ENCODE measurements around the gene MARCKSL1. TPM values are rescaled to one million over a fixed set of nuclear protein-coding genes. Genes with fewer than 3 reads are reported as not detected.

MARCKSL1 gene
- total RNA-seq, 6 experiments from 2014 or later: 10.0 to 24.4 (median 14.2) TPM

DNA sequence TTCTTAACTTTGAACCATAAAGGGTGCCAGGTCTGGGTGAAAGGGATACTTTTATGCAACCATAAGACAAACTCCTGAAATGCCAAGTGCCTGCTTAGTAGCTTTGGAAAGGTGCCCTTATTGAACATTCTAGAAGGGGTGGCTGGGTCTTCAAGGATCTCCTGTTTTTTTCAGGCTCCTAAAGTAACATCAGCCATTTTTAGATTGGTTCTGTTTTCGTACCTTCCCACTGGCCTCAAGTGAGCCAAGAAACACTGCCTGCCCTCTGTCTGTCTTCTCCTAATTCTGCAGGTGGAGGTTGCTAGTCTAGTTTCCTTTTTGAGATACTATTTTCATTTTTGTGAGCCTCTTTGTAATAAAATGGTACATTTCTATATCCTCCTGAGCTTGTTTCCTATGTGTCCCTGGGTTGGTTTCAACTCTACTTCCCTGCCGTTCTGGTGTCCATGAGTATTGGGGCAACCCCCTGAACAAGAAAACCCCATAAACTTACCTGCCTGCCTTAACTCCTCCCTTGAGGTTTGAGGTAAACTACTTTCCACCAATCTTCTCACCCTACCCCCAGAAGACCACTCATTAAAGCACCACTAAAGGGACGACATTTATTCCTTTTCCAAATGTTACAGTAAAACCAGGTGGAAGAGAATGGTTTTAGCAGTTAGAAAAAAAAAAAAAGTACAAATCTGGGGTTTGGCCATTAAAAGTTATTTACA lies 2.6 kb downstream of the MARCKSL1 start:
- Histone ChIP-seq H3K27me3 (no peaks in the 10 kb centered on the region), H3K4me1 (peaks cover 0 to 9% (median 0%) of the 10 kb centered on the region in 4 donors), H3K36me3 (peaks cover 0 to 46% (median 11%) of the 10 kb centered on the region in 4 donors), H3K27ac (no peak overlapping the region), H3K9me3 (no peaks in the 10 kb centered on the region), H3K4me3 (no peak overlapping the region)
- intact Hi-C loops (cut with DNase I): no loop called here
- ATAC-seq: no peak
- WGBS (ENCODE audit: insufficient coverage, low coverage, low lambda C conversion rate, missing lambda C conversion rate): 76% methylated on average over 3 of the region's 3 CpGs
- no peak for DNase-seq
- TF ChIP-seq, protein P1, sequence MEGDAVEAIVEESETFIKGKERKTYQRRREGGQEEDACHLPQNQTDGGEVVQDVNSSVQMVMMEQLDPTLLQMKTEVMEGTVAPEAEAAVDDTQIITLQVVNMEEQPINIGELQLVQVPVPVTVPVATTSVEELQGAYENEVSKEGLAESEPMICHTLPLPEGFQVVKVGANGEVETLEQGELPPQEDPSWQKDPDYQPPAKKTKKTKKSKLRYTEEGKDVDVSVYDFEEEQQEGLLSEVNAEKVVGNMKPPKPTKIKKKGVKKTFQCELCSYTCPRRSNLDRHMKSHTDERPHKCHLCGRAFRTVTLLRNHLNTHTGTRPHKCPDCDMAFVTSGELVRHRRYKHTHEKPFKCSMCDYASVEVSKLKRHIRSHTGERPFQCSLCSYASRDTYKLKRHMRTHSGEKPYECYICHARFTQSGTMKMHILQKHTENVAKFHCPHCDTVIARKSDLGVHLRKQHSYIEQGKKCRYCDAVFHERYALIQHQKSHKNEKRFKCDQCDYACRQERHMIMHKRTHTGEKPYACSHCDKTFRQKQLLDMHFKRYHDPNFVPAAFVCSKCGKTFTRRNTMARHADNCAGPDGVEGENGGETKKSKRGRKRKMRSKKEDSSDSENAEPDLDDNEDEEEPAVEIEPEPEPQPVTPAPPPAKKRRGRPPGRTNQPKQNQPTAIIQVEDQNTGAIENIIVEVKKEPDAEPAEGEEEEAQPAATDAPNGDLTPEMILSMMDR (IDR thresholded peaks at IDR 0.05): no peak

DNA sequence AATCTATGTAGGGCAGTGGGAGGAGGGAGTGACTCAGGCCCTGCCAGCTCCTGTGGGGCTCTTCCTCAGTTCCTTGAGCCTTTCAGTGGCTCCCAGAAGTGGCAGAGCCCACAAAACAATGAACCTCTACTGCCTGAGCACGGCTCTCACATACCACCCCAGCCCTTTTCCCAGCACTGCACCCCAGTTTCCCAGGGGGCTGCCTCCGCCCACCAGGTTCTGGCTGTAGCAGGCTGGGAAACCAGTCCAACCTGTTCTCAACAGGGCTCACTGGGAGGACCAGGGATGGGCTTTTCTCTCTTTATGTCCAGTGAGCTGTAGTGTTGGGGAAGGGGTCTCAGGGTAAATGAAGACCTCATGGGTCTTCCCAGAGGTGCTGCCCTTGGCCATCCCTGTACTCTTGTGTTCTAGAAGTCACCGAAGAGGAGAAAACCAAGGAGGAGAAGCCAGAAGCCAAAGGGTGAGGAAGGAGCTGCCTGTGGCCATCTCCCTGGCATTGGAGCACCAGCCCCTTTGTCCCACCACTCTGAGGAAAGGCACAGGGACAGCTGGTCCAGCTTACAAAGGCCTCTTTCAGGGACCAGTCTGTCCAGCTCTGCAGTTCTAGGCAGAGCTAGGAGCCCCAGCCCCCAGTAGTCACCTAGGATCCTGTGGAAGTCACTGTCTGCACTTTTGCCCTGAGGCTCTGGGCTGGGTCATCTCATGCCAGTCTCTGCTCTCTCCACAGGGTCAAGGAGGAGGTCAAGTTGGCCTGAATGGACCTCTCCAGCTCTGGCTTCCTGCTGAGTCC lies 3.5 kb downstream of the MARCKSL1 start:
- Histone ChIP-seq H3K27me3 (no peaks in the 10 kb centered on the region), H3K36me3 (peaks cover 0 to 54% (median 14%) of the 10 kb centered on the region in 4 donors), H3K27ac (no peak overlapping the region), H3K9me3 (no peaks in the 10 kb centered on the region), H3K4me3 (no peak overlapping the region), H3K4me1 (peaks cover 0 to 9% (median 0%) of the 10 kb centered on the region in 4 donors)
- DNase-seq (no peak), ATAC-seq (no peak)
- 88% methylated on average over 1 of the region's 3 CpGs for WGBS (ENCODE audit: insufficient coverage, low coverage, low lambda C conversion rate, missing lambda C conversion rate)
- TF ChIP-seq, protein P1 (IDR thresholded peaks at IDR 0.05): no peak
- no peak for TF ChIP-seq POLR2A (IDR thresholded peaks at IDR 0.05)
- intact Hi-C loops (cut with DNase I): no loop called here

DNA sequence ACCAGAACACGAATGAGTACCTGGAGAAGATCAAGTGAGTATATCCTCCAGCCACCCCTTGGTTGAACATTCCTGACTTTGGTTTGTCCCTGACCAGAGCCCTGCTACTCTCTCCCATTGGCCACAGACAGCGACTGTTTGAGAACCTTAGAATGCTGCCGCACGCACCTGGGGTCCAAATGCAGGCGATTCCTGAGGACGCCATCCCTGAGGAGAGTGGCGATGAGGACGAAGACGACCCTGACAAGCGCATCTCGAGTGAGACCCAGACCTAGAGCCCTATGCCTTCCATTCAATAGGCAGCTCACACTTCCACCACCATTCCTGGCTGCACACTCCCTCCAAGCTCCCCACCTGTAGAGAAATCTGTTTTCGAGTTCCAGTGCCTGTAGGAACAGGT lies 4.5 kb downstream of the MARCKSL1 start:
- DNase-seq: no peak
- ATAC-seq: no peak
- H3K9me3 ChIP-seq: no peaks in the 10 kb centered on the region
- peaks cover 0 to 9% (median 0%) of the 10 kb centered on the region in 4 donors for H3K4me1 ChIP-seq
- no peak overlapping the region for H3K27ac ChIP-seq
- H3K27me3 ChIP-seq: no peaks in the 10 kb centered on the region
- 92% methylated on average over 4 of the region's 12 CpGs for WGBS (ENCODE audit: insufficient coverage, low coverage, low lambda C conversion rate, missing lambda C conversion rate)
- intact Hi-C loops (cut with DNase I): no loop called here
- TF ChIP-seq POLR2A (IDR thresholded peaks at IDR 0.05): no peak
- TF ChIP-seq, protein P1 (IDR thresholded peaks at IDR 0.05): no peak
- H3K36me3 ChIP-seq: peaks cover 0 to 63% (median 20%) of the 10 kb centered on the region in 4 donors
- H3K4me3 ChIP-seq: no peak overlapping the region

DNA sequence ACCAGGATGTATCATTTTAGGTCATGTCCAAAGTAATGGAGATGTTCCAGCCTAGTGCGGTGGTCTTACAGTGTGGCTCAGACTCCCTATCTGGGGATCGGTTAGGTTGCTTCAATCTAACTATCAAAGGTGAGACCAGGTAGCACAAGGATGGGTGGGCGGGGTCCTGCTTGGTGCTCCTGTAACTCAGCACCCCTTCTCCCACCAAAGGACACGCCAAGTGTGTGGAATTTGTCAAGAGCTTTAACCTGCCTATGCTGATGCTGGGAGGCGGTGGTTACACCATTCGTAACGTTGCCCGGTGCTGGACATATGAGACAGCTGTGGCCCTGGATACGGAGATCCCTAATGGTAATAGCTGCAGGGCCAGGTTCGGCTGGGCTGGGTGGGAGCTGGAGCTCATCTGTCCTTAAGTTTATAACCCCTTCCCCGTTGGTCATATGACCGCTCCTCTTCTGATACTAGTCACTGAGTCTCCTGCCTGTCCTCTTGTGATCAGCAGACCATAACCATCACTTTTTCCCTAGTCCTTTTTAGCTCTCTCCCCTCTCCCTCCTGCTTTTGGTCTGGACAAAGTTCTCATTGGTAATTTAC lies 5.4 kb downstream of the MARCKSL1 start:
- Histone ChIP-seq H3K27ac (no peak overlapping the region), H3K4me1 (peaks cover 0 to 9% (median 0%) of the 10 kb centered on the region in 4 donors), H3K36me3 (peaks cover 0 to 63% (median 20%) of the 10 kb centered on the region in 4 donors), H3K9me3 (no peaks in the 10 kb centered on the region), H3K4me3 (no peak overlapping the region), H3K27me3 (no peaks in the 10 kb centered on the region)
- DNase-seq: no peak
- intact Hi-C loops (cut with DNase I): no loop called here
- TF ChIP-seq POLR2A (IDR thresholded peaks at IDR 0.05): no peak
- TF ChIP-seq, protein P1 (IDR thresholded peaks at IDR 0.05): no peak
- WGBS (ENCODE audit: insufficient coverage, low coverage, low lambda C conversion rate, missing lambda C conversion rate): 88% methylated on average over 3 of the region's 12 CpGs
- no peak for ATAC-seq
